Thyroid gland (tissue), 4 donors: ENCODE results near the gene GNL3L.

ENCODE experiments used
- CTCF ChIP-seq, 6 experiments: fragments of 200-600 bp in 3 of 6; fragments of 450-650 bp in 3 of 6; sonication (generic) in 3 of 6; IDR thresholded peaks; one replicate each; pipeline ENCODE4 v1.5.1; 2016 to 2019; ENCODE audit warnings: antibody characterized with exemption in 6 of 6, mild to moderate bottlenecking in 2 of 6, inconsistent platforms in 1 of 6, moderate library complexity in 1 of 6
- POLR2A ChIP-seq, 2 donors: fragments of 450-650 bp; IDR thresholded peaks; one replicate each; pipeline ENCODE4 v1.6.1; 2017; ENCODE audit warnings: antibody characterized with exemption in 2 of 2, mild to moderate bottlenecking in 2 of 2, moderate library complexity in 1 of 2

GRCh38 chrX:54597728-54598127 lies 67.7 kb downstream of the GNL3L start:
- TF ChIP-seq CTCF (IDR thresholded peaks at IDR 0.05) = no peak
- TF ChIP-seq POLR2A (IDR thresholded peaks at IDR 0.05) = no peak
